NOMO-1 (cell line): ENCODE measurements around the gene CORT.
"Not testable (repeated sequence)": the region's sequence is repeated elsewhere in the genome, so short reads cannot be mapped to it uniquely, and the experiment has no call there.

Source experiments
- DNase-seq, 2 experiments: peaks; one replicate each; lab custom pipeline; 2025; ENCODE audit not compliant: unreplicated experiment in 2 of 2; lab: John Stamatoyannopoulos, UW

Gene CORT

GRCh38 chr1:10474309-10474612, 24.4 kb downstream of the CORT start:
- not testable (repeated sequence) for DNase-seq

GRCh38 chr1:10474613-10475507, 25.0 kb downstream of the CORT start, which contains the start of gene PEX14:
Gene PEX14, plus strand, starts transcription at chr1:10474950. Its CDS starts 17 bp downstream, at chr1:10474967.
- DNase-seq: peak; percentile 89 to 92

- DNase-seq: no peak
Observed at GRCh38 chr1:10475510-10475909, 25.7 kb downstream of the CORT start.

GRCh38 chr1:10479296-10479695, 29.5 kb downstream of the CORT start:
- no peak for DNase-seq

- DNase-seq: no peak
Observed at GRCh38 chr1:10480614-10481013, 30.8 kb downstream of the CORT start.

GRCh38 chr1:10484521-10484920, 34.7 kb downstream of the CORT start:
- DNase-seq: peak in 1 of 2 experiments; percentile 21

GRCh38 chr1:10489291-10490055, 39.6 kb downstream of the CORT start:
- no peak for DNase-seq

GRCh38 chr1:10490286-10490970, 40.6 kb downstream of the CORT start:
- no peak for DNase-seq

- no peak for DNase-seq
Observed at GRCh38 chr1:10494418-10494753, 44.6 kb downstream of the CORT start.

GRCh38 chr1:10494754-10495474, 45.1 kb downstream of the CORT start:
- peak; percentile 40 to 87 for DNase-seq

GRCh38 chr1:10495475-10495817, 45.6 kb downstream of the CORT start:
- DNase-seq: no peak

GRCh38 chr1:10495952-10496351, 46.1 kb downstream of the CORT start:
- no peak for DNase-seq

GRCh38 chr1:10497109-10497508, 47.3 kb downstream of the CORT start:
- no peak for DNase-seq

GRCh38 chr1:10498231-10498630, 48.4 kb downstream of the CORT start:
- DNase-seq: no peak
